ENCODE data around the gene LMAN2.

DNA sequence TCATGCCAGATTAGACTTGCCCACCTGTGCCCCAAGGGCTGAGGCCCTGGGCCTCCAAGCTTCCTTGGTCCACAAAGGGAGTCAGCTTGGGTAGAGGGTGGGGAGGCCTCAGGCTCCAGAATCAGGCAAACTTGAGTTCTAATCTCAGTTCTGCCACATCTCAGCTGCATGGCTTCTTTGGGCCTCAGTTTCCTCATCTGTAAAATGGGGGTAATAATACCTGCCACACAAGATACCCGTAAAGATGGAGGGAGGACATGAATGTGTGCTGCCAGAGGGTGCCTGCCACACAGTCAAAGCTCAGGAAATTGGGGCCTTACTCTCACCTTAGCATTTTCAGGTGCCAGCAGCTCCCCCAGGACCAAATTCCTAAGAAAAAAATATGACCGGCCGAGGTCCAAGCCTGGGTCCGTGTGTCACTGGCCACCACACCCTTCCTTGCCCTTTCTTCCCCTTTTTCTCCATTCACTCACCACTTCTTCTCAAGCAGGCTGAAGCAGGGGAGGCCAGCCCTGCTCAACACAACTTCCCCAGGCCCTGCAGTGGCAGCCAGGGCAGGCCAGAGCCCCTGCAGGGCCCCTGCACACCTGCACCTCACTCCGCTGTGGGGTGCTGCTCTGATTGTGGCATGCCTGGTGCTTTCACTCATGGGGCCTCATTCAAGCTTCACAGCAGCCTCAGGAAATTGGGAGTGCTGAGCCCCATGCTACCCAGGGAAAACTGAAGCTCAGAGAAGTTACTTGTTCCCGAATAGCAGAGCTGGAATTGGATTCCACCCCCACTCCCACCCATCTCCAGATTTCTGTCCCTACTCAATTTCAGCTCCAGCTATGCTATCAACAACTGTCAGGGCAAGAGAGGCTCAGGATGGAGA, 10.2 kb upstream of the LMAN2 start:
- TF ChIP-seq, protein P1, sequence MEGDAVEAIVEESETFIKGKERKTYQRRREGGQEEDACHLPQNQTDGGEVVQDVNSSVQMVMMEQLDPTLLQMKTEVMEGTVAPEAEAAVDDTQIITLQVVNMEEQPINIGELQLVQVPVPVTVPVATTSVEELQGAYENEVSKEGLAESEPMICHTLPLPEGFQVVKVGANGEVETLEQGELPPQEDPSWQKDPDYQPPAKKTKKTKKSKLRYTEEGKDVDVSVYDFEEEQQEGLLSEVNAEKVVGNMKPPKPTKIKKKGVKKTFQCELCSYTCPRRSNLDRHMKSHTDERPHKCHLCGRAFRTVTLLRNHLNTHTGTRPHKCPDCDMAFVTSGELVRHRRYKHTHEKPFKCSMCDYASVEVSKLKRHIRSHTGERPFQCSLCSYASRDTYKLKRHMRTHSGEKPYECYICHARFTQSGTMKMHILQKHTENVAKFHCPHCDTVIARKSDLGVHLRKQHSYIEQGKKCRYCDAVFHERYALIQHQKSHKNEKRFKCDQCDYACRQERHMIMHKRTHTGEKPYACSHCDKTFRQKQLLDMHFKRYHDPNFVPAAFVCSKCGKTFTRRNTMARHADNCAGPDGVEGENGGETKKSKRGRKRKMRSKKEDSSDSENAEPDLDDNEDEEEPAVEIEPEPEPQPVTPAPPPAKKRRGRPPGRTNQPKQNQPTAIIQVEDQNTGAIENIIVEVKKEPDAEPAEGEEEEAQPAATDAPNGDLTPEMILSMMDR (optimal IDR thresholded peaks at IDR 0.05 in 1 of 3, IDR thresholded peaks at IDR 0.05 in 1 of 3, conservative IDR thresholded peaks at IDR 0.05 in 1 of 3; ENCODE audit: extremely low read depth in 1 of 3, insufficient read depth in 2 of 3, low read length in 3 of 3), result no peak
- TF ChIP-seq EZH2 (IDR thresholded peaks at IDR 0.05; ENCODE audit: low read length), result no peak
